Suppressor macrophage treated with lipopolysaccharide for 1 hour (primary cell): ENCODE measurements around the gene MTG2.

Experiments
- DNase-seq, 3 donors: peaks; one replicate each; pipeline ENCODE4 v3.0.0-alpha.2; 2020 to 2022

Gene MTG2, protein sequence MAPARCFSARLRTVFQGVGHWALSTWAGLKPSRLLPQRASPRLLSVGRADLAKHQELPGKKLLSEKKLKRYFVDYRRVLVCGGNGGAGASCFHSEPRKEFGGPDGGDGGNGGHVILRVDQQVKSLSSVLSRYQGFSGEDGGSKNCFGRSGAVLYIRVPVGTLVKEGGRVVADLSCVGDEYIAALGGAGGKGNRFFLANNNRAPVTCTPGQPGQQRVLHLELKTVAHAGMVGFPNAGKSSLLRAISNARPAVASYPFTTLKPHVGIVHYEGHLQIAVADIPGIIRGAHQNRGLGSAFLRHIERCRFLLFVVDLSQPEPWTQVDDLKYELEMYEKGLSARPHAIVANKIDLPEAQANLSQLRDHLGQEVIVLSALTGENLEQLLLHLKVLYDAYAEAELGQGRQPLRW

DNA sequence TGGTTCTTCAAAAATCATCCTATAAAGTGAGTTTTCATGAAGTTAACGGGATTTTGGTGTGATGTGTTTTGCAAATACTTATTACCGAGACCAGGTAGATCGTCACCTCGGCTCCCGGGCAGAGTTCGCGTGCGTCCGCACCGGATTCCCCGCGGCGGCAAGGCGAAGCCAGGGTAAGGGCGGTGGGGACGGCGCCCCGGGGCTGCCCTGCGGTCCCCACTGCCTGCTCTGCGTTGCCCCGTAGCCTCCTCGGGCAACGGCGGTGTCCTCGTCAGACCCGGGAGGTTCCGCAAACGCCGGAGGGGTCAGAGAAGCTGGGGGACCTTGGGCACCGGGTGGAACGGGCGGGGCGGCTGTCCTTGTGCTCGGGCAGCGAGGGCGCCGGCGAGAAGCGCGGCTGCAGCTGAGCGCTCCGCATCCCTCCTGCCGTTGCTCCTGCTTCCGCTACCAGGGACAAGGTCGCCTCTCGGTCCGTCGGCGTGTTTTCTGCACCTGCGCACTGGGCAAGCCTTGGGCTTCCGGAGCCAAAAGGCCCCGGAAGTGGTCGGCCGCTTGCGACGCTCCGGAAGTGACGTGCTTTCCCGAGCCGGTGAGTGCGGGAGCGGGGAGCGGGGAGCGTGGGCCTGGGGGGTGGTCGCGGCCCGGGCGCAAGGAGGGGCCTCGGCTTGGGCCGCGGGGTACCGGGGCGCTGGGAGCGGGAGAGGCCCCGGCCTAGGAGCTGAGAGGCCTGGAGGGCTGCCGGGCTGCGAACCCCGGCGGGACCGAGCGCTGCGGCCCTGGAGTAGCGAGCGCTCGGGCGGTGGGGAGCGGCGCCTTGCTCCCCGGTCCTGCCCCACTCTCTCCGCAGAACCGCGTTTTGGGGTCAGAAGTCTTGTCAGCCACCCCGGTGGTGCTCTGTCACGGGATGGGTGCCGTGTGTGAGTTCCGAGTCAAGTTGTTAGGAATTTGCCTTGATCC, at the start of gene MTG2:
MTG2 (plus strand) TSS at position 560 of the 957 bp plus-strand sequence. CDS start 10,393 bp downstream, outside the sequence.
- peak; percentile 98 to 99 (median 98) for DNase-seq

DNA sequence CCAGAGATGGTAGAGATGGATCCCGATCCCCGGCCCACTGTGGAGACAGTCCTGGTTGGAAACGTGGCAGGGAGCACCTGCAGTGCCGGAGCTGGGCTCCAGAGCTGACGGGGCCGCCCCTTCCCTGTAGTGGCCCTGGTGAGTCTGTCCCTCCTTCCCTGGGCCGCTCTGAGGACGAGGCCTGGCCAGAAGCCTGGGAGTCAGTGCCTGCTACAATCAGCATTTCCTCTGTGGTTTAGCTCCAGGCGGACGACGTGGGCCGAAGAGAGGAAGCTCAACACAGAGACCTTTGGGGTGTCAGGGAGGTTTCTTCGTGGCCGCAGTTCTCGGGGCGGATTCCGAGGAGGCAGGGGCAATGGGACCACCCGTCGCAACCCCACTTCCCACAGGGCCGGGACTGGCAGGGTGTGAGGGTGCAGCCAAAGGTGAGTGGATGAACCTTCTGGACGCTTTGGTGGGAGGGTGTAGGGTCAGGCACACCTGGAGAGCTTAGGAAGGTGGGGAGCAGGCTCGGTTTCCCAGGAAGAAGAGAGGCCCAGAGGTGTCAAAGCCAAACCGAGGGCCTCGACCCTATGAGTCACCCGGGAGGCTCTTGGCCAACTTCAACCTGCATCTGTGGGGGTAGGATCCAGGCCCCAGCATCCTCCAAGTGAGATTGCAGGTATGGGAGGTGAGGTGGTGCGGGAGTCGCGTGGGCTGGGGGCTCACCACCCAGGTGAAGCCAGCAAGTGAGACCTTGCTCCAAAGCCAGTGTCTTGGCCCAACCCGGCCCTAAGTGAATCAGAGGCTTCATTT, 49.6 kb upstream of the MTG2 start:
- DNase-seq: peak; percentile 78 to 84 (median 81)

DNA sequence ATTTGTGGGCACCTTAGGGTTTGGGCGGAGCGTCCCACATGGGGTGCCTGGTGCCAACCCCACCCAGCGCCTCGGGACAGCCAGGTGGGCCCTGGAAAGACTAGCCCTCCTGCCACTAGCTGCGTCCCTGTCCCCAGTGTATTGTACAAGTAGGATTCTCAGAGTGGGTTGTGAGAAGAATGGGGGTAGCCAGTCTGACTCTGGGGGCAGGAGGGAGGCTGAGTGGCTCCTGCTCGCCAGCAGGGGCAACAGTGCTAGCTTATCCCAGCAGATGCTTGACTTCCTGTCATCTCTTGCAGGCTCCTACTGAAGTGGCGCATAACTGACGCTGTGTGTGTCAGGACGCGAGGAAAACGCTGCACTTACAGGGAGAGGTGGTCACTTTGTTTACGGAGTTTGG, 49.0 kb upstream of the MTG2 start:
- no peak for DNase-seq

DNA sequence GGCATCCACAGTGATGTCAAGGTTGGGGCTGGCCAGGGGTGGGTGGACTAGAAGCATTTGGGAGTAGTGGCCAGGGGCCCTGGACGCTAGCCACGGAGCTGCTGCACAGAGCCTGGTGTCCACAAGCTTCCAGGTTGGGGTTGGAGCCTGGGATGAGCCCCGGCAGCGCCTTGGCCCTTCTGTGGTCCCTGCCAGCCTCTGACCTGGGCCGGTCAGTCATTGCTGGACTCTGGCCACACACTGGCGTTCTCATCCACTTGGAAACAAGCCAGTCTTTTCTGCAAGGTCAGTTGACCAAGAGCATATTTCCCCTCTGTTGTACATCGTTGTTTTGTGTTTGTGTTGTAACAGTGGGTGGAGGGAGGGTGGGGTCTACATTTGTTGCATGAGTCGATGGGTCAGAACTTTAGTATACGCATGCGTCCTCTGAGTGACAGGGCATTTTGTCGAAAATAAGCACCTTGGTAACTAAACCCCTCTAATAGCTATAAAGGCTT, 48.0 kb upstream of the MTG2 start:
- DNase-seq: peak in 2 of 3 donors; percentile 14 to 26

DNA sequence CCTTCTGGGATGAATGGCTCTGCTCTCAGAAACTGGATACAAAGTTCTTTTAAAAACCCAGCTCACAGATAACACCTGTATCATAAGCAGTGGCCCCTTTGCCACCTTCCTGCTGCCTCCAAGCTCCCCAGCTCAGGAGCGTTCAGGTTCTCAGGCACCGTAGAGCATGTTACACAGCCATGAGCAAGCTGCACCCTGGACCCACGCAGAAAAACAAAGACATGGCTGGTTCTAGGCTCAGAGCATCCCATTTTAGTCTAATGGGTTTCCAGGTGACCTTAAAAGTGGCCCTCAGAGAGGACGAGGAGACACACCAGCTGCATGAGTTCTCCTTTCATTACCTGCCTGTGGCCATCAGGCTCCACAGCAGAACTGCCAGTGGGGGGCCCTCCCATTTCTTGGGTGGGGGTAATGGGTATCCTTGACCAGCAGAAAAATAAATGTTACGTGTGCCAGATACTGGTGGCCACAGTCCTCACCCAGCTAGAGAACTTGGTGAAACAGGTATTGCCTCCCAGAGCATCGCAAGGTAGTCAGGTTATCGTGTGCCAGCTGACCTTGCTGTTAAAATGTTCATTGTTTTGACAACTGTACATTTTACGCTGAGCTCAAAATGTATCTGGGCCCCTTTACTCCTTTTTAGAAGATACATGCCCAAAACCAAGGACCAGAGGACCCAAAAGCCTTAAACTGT, 47.1 kb upstream of the MTG2 start:
- DNase-seq: no peak

DNA sequence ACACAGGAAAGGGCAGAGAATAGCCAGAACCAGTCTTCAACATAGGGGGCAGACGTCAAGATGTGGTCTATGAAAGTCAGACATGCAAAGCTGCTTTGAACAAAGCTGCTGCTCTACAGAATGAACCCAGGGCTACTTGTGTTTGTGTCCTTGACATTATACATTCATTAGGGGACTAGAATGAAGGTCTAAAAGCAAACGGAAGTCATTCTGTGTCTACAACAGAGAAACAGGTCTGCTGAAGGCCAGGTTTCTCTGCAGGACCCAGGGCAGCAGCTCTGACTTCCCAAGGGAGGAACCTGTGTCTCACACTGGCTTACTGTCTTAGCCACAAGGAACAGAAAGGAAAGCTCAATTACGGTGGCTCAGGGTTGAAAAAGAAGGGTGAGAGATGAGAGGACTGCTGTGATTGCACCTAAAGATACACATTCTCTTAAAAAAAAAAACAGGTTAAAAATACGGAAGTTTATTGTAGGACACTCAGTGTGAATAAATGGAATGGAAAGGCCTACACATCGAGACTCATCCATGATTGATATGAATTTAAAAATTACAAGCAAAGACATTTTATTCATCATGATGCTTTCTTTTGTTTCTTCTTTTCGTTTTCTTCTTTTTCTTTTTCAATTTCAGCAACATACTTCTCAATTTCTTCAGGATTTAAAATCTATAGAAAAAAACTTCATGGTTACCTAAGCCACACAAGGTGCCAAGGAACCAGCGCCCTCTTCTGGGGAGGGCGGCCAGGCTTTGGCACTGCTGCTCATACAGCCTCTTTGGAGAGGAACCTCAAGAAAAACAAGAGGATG, 46.3 kb upstream of the MTG2 start:
- DNase-seq: peak; percentile 74 to 85 (median 77)

DNA sequence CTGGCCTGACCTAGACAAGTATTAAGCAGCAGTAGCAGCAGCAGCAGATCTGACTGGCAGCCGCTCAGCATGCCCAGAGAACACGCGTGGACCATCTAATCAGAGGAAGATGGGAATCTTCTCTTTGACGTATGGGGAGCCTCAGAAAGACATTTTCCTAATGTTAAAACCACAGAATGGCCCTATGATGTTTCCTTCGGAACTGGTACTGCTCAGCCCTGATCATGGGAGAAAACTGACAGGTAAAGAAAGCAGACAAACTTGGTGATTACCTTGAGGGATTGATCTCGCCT, 45.8 kb upstream of the MTG2 start:
- DNase-seq: no peak

DNA sequence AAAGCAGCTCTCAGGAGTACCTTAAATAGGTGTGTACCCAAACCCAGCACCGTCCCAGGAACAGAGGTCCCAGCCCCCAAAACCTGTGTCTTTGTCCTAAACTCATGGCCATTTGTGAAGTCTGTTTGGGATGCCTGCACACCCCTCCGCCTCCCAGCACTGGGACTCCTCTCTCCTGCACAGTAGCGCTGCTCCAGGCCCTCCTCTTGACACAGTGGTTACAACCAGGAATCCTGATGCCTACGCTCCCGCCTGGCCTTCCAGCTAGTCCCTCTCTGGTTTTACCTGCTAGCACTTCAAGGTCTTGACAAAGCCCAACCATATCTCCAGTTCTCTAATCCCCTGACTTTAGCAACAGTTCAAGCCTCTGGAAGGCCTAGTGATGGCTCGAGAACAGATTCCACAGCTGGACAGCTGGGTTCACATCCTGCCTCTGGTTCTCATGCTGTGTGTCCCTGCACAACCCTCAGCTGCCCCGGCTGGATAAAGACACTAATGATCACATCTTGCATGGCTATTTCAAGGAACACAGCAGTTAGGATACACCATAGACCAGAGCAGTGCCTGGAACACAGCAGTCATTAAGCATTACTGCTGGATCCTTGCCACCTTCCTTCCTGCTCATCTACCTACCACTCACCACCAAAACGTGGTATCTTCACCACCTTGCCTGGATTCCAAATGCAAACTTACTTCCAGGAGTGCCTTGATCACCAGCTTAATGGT, 45.2 kb upstream of the MTG2 start:
- DNase-seq: no peak

DNA sequence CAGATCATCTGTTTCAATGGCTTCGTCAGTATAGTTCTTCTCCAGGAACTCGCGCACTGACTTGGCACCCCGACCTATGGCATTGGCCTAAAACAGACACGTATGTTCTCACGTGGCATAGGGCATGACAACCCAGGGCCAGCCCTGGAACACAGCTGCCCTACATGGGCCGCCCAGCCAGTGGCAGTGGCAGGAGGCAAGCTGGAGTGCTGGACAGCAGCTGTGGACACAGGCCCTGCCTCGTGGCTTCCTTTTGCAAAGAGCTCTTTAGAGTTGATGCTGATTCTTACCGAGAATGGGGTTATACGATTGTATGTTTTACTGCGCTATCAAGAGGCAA, 44.7 kb upstream of the MTG2 start:
- no peak for DNase-seq

DNA sequence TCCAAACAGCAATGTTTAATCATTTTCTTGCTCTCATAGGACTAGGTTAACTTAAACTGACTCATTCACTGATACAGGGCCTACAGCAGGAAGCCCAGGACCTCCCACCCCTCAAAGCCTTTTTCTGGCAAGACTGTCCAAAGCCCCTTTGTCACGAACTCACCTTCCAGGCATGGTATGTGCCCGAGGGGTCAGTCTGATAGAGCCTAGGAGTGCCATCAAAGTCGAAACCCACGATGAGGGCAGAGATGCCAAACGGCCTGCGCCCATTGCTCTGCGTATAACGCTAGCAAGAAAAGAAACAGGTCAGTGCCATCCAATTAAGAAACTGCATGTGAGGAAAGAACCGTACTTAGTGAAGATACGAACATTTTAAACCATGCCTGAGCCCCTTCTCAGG, 43.9 kb upstream of the MTG2 start:
- DNase-seq: no peak

DNA sequence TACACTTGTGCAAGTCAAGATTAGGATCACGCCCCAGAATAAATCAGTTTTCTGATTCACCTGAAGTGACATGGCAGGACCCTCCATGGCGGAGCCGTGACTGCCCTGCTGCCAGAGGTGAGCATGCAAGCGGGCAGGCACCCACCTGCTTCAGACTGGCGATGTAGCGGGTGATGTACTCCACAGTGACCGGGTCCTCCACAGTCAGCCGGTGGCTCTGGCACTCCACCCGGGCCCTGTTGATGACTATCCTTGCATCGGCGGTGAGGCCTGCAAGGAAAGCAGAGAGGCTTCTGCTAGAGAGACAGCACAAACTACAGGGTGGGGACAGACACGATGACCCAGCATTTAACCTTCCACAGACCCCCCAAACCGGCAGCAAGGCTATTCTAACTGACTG, 43.2 kb upstream of the MTG2 start:
- no peak for DNase-seq

DNA sequence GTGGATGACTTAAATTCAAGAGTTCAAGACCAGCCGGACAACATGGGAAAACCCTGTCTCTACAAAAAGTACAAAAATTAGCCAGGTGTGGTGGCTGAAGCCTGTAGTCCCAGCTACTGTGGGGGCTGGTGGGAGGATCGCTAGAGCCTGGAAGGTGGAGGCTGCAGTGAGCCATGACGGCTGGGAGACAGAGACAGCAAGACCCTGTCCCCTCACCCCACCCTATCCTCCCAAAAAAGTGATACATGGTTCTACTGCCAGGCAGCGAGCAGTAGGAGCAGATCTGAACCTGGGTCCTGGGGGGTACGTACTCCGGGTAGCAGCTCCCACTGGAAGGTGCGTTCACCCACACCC, 41.8 kb upstream of the MTG2 start:
- DNase-seq: no peak

DNA sequence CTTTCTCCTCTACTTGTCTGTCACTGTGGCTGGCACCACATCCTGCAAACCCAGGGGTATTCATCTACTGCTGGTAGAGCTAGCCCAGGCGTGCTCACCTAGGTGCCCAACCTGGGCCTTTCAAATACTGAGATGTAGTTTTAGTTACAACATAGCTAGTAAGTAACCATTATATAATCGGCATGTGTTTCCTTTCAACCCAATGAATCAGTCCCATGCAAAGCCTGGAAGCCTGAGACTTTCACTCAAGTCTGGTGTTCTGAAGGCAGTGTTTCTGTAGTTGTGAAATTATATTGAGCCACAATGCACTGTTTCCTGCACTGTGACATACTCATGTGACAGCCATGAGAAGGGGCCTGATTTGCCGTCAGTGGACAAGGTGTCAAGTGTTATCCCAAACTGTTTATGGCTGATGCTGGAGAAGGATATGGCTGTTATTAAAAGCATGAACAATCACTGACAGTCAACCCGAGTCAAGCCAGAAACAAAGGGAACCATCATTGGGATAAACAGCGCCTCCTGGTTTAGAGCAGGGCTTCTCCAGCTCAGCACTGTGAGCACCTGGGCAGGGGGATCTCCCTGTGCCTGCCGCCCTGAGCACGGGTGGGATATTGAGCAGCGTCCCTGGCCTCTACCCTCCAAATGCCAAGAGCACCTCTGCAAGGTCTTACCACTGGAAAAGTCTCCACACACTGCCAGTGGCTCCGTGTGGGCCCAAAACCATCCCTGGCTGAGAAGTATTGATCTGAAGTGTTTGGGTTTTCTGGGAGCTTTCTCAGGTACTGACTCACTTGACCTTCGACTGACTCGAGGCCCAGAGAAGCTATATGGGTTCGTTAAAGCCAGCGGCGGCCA, 41.2 kb upstream of the MTG2 start:
- peak; percentile 61 to 76 (median 74) for DNase-seq

DNA sequence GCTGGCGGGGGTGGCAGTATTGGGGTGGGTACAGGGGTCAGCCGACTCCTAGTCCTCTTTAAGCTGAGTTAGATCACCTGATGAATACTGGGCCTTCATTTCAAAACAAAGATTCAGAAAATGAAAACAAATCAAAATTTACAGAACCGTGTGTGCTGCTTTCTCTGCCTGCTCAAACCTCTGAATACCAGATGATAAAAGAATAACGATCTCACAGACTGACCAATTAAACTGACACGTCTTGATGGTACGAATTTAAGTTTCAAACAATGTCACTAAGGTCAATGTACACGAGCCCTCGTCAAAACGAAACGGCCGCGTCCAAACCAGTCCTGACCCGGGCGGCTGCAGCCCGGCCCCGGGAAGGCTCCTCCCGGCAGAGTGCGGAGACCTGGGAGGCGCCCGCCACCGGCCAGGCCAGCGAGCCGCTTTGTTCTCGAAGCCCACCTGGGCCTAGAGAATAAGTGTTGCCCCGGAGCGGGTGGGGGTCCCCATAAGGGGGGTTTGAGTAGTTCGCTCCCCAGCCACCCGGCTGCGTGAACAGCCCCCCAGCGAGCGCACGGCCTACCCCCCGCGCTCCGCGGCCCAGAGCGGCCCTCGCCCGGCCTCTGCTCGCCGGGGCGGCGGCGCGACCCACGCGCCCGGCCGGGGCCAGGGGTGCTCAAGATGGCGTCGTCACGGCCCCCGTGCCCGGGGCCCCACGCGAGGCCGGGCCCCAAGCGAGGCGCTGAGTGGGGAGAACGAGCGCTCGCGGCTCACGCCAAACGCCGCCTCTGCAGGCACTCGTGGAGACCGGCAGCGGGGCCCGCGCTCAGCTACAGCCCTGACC, 40.4 kb upstream of the MTG2 start:
- peak; percentile 12 to 58 (median 24) for DNase-seq

DNA sequence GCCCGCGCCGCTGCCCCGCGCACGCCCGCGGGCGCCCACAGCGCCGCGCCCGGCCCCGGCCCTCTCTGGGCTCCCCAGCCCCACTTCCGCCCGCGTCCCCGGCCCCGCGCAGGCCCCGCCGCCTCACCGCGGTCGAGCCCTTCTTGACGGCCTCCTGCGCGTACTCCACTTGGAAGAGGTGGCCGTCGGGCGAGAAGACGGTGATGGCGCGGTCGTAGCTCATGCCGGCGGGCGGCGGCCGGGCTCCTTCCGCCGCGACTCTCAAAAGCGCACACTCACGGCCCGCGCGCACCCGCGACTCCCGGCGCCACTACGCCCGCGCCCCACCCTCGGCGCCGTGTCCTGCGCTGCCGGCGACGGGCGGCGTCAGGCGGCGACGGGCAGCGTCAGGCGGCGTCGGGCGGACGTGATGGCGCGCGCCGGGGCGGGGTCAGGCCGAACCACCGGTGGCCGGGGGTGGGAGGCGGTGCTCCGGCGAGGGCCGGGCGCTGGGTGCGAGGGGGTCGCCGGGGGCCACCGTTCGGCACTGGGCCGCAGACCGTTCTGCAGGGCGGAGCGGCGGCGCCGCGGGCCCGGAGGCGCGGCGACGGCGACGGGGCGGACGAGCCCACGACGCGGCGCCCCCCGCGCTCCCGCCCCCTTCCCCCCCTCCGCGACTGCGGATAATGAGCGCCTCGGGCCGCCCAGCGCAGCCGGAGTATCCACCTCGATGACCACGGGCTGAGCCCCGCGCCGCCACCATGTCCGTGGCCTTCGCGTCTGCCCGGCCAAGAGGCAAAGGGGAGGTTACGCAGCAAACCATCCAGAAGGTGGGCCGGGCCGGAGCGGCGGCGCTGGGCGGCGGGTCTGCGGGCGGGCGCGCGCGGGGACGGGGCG, 39.5 kb upstream of the MTG2 start, which contains the start of the genes PSMA7 and SS18L1:
PSMA7 (minus strand) TSS at position 314 of the 876 bp plus-strand sequence; CDS start at position 223, 91 bp downstream.
SS18L1 (plus strand) TSS at position 689 of the 876 bp plus-strand sequence; CDS start at position 741, 52 bp downstream.
- peak; percentile 92 to 98 (median 97) for DNase-seq

DNA sequence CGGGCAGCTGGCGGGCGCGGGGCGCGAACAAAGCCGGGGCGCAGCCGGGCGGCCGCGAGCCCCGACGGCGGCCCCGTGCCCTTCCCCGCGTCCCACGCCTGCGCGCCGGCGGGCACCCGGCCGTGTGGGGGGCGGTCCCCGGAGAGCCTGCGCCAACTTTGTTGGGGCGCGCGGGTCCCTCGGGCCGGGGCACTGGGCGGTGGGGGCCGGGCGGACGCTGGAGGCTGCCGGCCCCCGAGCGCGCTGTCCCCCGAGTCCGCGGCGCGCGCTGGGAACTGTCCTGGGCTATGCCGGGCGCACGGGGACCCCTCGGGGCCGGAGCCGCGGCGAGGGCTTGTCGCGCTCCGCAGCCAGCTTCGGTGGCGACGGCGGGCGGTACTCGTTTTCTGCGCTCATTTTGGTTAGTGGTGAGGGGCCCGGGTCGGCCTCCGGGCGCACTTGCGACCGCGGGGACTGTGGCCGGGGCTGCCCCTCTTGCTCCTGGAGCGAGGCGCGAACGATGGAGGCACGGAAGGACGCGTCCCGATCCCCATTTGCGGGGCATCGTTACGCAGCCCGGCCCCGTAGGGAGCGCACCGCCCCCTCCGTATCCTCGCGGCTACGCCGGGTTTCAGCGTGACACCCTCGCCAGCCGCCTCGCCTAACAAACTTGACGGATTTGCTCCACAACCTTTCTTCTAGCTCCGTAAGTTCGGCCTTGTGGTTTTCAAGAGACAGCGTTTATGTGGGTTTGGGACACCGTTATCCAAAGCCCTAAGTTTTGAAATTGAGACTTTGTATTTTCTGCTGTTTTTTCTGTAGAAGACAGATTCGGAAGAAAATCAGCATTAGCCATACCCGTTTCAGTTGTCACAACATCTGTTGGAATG, 38.6 kb upstream of the MTG2 start:
- DNase-seq: peak; percentile 74 to 88 (median 78)

DNA sequence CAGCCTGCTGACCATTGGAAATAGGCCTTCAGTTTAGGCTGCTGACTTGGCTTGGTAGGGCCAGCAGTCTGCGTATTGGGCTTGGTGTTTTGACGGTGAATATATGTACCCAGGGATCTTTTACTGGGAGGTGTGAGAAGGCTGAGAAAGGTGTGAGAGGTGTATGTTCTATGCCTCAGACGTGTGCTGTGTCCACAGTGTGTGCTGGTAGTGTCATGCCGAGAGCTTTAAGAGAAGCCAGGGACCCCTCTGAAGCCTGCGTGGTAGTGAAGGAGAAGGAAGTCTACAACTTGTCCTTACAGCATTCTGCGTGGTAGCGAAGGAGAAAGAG, 37.2 kb upstream of the MTG2 start:
- no peak for DNase-seq
